Left hindlimb (tissue), 1 donor: Measurements from ENCODE around the gene GGT5.
"Not testable (repeated sequence)": the region's sequence is repeated elsewhere in the genome, so short reads cannot be mapped to it uniquely, and the experiment has no call there.

Source experiments
- DNase-seq: peaks from one replicate; pipeline ENCODE4 v3.0.0-alpha.2; 2018

The GGT5 gene

DNA sequence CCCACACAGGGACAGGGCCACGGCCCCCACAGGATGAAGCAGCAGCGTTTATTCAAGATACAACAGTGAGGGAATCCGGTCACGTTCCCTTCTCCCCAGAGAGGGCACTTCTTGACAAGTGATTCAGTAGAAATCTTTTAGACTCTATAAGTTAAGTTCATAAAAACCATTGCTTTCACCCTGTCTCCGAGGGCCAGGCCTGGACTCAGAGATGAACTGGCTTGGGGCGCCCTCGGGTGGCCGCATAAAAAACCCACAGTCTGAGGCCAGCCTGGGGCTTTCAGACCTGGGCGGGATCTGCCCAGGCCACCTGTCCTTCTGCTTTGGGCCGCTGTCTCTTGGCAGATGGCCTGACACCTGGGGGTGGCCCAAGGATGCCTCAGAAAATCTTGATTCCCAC lies 14.6 kb upstream of the GGT5 start:
- peak; percentile 62 for DNase-seq

DNA sequence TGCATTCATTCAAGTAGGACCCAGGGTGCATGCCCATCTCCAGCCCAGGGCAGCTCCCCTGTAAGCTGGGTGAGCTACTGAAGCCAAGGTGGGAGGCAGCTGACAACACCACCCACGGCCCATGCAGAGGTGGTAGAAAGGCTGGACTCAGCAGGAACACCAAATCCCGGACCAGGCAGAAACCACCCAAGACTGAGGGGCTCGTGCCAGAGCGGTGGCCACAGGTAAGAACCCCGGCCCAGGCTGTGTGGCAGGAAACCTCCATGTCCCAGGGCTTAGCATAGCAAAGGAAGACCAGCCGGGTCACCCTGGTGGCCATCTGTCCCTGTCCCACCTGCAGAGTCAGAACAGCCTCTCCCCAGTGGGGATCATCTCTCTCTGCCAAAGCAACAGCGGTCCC lies 11.9 kb upstream of the GGT5 start:
- not testable (repeated sequence) for DNase-seq

DNA sequence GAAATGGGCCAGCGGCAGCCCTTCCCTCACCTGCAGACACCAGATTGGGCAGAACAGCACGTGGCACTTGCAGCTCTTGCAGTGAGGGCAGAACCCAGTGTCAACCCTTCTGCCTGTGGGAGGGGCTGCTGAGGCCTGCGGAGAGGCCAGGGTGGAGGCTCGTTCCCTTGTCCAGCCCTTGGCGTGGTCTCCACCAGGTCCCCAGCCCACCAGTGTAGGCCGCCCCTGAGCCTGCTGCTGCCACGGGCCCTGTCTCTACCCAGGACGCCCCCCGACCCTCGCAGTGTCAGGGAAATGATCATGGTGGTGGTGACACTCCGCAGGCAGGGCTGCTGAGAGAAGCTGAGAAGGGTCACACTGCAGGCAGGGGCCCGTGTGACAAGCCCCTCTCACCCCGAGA lies 11.3 kb upstream of the GGT5 start:
- DNase-seq, result not testable (repeated sequence)

DNA sequence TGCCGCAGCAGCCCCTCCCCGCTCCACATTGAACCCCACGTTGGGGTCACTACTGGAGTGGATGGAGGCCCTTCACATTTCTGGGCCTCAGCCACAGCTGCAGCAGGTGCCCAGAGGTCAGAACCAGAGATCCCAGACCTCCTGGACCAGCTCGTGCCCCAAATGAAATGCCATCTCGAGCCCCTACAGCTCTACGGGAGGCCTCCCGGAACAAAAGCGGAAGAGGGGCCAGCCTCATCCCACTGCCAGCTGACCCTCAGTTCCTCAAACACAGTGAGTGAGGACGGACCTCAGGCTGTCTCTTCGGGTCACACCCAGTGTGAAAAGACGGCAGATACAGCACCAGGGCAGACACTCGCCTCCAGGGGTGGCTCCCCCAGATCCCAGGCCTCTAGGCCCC lies 8.2 kb upstream of the GGT5 start:
- not testable (repeated sequence) for DNase-seq

DNA sequence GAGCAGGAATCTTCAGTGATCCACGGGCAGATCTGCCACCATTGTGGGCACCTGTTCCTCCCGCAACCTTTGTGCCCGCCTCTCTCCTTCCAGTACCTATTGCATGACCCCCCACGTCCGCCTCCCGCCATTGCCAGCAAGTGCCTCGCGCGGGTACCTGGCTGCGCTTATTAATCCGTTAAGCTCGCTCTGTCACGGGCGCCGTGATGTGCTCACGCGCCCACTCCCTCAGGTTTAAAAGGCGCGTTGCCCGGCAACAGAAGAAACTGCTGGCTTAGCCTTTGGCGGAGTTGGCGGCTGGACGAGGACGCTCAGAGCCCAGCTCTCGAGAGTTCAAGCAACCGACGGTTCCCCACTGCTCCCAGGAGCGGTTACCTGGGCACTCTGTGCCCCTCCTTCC lies 6.4 kb upstream of the GGT5 start:
- DNase-seq, result not testable (repeated sequence)

DNA sequence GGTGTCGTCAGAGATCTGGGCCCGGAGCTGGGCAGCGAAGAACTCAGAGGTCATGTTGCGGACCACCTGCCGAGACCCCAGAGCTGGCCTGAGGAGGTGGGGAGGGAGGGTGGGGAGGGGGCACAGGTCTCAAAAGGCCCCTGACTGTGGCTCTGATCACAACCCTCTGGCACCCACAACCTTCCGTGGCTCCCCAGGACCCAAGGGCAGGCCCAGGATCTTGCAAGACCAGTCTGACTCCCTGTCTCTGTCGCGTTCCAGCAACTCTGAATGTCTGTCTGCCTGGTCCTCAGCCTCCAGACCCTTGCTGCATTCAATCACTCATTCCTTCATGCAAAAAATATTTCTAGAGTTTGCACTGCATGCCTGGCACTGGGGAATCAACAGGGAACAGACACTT lies 4.5 kb upstream of the GGT5 start:
- DNase-seq, result not testable (repeated sequence)

DNA sequence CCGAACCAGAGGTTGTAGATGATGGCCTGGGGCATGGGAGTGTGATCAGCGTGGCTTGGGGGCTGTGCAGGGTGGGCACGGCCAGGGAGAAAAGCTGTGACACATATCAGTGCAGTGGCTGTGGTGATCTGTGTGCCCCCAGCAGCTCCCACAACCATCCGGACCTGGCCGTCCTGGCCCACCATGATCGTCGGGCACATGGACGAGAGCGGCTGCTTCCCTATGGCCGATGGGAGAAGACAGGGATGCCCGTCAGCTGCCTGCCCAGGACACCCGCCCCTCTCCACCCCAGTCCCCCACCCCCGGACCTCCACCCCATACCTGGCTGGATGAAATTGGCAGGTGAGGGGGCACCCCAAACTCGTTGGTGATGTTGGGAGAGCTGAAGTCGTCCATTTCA lies 3.7 kb upstream of the GGT5 start:
- DNase-seq, result not testable (repeated sequence)

DNA sequence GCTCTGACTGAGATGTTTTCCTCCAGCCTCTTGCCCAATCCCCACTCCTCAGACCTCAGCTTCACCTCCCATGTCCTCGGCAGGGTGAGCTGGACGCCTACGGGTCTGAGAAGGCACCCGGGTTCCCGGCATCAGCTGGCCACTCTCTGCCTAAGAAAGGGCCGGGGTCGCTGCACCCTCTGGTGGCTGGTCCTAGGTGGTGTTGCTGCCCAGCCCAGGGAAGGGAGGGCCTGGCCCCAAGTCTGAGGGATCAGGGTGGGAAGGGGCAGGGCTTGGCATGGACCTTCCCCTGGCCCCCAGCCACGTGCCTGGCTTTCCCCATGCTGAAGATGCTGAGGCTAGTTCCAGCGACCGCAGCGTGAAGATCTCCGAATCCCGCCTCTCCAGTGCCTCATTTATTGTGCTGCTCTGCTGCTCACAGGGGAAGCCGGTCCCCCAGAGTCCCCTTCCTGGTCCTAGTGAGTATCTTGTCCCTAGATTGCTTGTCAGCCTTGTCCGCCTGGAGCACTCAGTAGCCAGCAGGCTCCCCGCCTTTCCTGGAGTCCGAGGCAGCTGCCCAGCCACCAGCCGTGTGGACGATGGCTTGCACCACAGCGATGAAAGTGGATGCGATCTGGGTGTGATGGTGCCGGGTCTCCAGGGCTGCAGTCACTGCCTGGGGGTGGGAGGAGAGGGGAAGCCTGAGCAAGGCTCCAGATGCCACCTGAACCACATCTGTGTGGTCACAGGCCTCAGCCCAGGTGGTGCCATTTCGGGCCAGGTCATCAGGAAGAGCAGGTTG lies 2.9 kb upstream of the GGT5 start:
- peak; percentile 92 for DNase-seq

DNA sequence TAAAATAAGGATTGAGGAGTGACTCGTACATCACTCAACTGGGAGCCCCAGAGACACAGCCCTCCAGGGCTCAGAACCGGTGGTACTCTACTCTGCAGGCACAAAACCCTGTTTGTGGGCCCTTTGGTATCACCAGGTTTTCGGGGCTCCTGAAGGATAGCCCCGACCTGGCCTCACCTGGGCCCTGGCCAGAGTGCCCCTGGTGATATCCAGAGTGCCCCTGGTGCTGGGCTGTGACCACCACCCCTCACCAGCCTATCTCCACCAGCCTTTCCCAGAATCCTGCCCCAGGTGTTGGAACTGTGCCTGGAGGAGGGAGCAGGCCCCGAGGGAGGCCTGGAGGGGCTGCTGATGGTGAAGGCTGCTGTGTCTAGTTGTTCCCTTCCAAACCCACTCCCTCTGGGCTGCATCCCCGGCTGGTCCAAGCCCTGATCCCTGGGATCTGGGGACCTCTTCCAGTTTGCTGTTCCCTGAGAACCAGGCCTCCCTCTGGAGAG lies 2.2 kb upstream of the GGT5 start:
- DNase-seq, result no peak

DNA sequence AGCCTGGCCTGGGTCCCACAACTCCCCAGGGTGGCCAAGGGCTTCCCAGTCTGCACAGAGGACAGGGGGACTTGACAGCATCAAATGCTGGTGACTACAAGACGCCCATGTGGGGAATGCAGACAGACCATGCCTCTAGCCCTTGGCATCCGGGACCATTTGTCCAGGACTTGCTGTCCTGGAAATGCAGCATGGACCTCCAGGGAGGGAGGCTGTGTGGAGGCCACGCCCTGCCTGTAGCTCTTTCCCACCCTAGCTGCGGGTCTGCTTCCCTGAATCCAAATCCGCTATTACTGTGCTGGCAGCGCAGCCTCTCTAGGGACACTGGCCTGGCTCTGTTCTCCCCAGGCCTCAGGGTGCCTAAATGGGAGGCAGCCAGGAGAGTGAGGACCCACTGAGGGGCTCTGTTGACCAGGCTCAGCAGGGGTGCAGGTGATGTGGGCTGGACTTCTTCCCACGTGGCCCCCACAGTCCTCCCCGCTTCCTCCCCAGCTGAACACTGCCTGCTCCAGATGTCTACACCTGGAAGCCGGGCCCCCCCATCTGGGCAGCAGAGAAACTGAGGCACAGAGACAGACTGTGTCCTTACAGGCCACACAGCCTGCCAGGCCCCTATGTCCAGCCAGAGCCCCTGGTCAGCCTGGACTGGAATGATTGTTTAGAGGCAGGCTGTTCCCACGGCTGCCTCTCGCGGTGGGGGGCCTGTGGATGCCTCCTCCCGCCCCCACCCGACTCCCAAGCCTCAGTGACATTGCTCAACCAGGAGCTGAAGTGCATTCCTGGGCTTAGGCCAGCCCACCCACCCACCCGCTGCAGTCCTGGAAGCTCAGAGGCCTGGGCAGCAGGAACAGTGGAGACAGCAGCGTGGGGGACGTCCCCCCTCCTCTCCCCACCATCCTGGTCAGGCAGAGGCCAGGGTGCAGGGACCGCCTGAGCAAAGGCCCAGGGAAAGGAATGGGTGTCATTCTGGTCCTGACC lies 991 bp upstream of the GGT5 start:
- DNase-seq, result peak; percentile 64

DNA sequence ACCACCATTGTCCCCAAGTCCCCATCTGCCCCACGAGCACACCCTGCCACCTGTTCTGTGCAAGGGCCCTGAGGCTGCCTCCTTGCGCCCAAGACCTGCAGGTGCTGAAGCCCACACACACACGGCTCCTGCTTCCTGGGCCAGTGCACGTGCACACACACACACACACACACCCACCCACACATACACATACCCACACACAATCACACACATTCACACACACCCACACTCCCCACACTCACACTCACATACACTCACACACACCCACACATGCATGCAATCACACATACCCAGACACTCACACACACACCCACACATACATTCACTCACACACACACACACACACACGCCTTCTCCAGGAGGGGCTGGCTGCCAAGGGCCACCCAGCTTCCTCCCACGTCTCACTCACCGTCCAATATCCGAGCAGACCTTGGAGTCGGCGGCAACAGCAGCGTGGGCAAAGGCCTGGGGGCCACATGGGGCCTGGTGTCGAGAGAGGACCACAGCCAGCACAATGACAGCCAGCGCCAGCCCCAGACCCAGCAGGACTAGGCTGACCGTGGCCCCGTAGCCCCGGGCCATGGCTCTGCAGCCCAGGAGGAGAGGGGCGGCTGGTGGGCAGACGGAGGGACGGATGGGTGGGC lies 616 bp downstream of the GGT5 start:
- peak; percentile 56 for DNase-seq

DNA sequence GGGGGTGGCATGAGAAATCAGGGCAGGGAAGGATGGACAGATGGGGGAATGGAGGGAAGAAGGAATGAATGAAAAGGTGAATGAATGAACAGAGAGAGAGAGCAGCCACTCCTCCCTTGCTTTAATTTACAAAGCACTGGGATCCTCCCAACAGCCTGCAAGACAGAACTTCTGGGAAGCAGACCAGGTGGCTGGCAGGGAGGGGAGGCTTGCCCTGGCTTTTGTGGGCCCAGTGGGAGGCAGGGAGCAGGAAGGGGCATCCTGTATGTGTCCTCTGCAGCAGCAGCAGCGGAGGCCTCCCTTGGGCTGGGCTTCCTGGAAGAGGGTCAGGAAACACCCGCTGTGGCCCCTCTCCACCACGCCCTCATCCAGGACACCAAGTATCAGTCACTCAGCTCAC lies 1.5 kb downstream of the GGT5 start:
- not testable (repeated sequence) for DNase-seq

DNA sequence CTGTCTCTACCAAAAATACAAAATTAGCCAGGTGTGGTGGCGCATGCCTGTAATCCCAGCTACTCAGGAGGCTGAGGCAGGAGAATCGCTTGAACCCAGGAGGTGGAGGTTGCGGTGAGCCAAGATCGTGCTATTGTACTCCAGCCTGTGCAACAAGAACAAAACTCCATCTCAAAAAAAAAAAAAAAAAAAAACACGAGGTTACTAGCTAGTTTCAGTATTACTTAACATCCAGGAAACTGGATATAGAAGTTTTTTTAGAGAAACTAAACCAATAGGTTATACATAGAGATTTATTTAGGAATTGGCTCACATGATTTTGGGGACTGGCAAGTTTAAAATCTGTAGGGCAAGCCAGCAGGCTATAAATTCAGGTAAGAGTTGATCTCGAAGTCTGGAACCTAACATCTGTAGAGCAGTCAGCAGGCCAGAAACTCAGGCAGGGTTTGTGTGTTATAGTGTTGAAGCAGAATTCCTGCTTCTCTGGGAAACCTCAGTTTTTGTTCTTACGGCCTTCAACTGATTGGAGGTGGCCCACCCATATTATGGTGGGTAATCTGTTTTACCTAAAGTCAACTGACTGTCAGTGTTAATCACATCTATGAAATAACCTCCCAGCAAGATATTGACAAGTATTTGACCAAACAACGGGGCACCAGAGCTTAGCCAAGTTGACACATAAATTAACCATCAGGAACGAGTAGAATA lies 3.7 kb downstream of the GGT5 start:
- DNase-seq, result not testable (repeated sequence)

DNA sequence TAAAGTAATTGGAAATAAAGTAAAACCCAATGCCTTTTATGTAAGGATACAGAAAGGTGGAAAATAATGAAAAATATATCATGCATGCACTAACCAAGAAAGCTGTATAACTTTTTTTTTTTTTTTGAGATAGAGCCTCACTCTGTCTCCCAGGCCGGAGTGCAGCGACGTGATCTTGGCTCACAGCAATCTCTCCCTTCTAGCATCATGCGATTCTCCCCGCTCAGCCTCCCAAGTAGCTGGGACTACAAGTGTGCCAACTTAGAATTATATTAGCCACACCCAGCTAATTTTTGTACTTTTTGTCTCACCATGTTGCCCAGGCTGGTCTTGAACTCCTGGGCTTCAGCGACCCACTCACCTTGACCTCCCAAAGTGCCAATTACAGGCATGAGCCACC lies 4.5 kb downstream of the GGT5 start:
- DNase-seq, result no peak

DNA sequence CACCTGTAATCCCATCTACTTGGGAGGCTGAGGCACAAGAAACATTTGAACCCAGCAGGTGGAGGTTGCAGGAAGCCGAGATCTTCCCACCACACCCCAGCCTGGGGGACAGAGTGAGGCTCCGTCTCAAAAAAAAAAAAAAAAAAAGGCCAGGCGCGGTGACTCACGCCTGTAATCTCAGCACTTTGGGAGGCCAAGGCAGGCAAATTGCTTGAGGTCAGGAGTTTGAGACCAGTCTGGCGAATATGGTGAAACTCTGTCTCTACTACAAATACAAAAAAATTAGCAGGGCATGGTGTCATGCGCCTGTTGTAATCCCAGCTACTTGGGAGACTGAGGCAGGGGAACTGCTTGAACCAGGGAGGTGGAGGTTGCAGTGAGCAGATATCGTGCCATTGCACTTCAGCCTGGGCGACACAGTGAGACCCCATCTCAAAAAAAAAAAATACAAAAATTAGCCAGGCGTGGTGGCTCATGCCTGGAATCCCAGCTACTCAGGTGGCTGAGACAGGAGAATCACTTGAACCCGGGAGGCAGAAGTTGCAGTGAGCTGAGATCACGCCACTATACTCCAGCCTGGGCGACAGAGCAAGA lies 6.7 kb downstream of the GGT5 start:
- DNase-seq, result not testable (repeated sequence)

DNA sequence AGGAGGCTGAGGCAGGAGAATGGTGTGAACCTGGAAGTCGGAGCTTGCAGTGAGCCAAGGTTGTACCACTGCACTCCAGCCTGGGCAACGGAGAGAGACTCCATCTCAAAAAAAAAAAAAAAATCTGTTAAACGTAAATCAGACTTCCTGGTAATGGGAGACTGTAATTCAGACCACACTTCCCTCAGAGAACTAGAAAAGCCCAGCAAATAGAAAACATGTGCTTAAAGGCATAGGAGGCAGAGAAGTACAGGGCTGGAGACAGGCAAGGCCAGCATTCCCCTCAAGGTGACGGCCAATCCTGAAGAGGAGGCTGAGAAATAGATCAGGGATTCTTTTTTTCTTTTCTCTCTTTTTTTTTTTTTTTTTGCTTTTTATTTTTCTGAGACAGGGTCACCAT lies 8.2 kb downstream of the GGT5 start:
- no peak for DNase-seq

DNA sequence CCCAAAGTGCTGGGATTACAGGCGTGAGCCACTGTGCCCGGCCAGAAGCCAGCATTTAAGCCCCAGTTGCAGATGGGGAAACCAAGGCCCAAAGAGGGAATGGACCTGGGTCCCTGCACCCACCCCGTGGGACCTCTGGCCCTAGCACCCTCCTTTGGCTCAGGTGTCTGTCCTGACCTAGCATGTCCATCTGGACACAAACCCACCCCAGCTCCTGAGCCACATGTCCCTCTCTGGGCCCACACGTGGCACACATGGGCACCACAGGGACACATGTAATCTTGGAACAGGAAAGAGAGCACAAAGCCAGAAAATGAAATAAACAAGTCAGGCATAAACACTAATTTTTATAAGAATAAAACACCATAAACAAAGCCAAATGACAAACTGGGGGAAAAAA lies 9.6 kb downstream of the GGT5 start:
- no peak for DNase-seq

DNA sequence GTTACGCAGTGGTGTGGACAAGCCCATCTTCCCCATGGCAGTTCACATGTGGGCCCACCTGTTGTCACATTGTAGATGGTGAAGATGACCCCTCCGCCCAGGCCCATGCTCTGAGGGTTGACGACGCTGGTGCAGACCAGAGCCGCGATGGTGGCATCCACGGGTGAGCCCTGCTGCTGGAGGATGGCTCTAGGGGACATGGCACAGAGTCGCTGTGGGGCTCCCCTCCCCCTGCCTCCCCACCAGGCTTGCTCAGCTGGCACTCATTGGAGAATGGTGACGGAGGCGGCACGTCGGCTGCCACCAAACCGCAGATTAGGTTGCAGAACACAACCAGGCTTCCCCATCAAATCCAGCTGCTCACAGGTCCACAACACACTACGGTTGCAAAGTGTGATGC lies 11.1 kb downstream of the GGT5 start:
- DNase-seq, result no peak

DNA sequence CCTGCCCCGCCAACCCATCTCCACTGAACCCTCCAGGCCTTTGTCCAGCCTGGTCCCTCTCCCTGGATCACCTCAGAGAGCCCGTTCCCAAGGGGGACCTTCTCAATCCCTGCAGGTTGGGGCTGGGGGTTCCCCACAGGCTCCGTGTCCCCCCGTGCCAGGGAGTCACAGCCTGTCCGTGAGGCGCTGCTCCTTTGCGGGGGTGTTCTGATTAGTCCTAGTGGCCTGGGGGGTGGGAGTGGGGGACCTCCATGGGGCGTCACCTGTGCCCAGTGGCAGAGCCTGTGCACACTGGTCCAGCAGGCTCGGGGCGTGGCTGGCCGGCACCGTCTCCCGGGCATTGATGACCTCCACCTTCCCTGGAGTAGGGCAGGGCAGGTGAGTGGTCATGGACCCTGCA lies 11.6 kb downstream of the GGT5 start:
- DNase-seq, result no peak

DNA sequence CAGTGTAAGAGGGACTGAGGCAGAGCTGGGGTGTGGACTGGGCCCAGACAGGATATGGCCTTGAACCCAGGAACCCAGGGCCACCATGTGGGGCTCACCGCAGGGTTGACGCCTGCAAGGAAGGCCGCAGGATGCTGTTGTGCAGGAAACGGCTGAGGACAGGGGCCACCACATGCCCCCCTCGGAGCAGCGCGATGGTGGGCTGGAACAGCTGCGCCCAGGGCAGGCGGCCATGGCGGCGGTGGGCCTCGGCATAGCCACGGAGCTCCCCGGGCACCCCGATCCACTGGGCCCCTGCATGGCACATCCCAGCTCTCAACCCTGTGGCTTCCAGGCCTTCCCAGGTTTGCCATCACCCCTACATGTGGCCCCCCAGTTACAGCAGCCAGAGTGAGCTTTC lies 12.2 kb downstream of the GGT5 start:
- no peak for DNase-seq

DNA sequence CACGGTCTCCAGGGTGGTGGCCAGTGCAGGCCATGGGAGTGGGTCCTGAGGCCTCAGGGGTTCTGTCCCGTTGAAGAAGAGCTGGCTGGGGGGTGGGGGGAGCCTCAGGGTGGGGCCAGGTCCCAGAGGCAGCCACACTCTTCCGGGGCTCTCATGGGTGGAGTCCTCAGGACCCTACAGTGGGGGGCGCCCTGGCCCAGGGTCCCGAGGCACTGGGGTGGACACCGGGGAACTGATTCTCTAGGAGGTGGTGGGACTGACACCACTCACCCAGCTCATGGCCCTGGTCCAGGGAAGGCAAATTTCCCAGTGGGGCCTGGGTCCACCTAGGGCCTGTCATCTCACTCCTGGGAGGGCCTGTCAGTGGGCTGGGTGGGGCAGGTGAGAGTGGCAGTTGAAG lies 12.8 kb downstream of the GGT5 start:
- no peak for DNase-seq

DNA sequence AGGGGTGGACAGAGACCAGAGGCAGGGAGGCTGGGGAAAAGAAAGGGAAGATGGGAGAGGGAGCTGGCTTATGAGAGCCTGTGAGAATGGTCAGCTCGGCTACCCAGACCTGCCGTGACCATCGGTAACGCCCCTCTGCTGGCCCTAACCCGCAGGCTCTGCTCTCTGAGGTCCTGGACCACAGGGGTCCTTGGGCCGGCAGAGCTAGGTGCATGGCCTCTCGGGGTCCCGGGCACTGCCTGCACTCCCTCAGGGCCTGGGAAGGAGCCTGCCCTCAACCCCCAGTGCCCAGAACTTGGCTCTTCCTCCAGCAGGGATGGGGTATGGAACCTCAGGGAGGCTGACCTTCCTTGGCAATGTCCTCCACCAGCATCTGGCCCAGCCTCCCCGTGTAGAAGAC lies 13.2 kb downstream of the GGT5 start:
- no peak for DNase-seq
